Frontal cortex (tissue), 4 donors: Measurements from ENCODE around the gene ERBB4. TPM values are rescaled to one million over a fixed set of nuclear protein-coding genes. Genes with fewer than 3 reads are reported as not detected.
A peak's percentile ranks its signal among the peaks of the same experiment; 100 is the strongest.

Experiments used
- DNase-seq, 2 donors: peaks; one replicate each; pipeline ENCODE4 v3.0.0; 2012; ENCODE audit warnings: low spot score in 2 of 2
- FAIRE-seq: peaks from 2 replicates; lab custom pipeline; 2012; peaks lifted over from hg19 to GRCh38; lab: Jason Lieb, UNC
- total RNA-seq: library from RNA; depleted of rRNA; stranded (reverse); fragments of >200 nt; gene quantifications from one replicate; pipeline ENCODE4 v1.2.3, GENCODE V29; 2014
- donor health status: control.
- donor health status: control.
- donor health status: control.

ERBB4 gene
- total RNA-seq, 1 donor from 2014 or later = 75.0 TPM

DNA sequence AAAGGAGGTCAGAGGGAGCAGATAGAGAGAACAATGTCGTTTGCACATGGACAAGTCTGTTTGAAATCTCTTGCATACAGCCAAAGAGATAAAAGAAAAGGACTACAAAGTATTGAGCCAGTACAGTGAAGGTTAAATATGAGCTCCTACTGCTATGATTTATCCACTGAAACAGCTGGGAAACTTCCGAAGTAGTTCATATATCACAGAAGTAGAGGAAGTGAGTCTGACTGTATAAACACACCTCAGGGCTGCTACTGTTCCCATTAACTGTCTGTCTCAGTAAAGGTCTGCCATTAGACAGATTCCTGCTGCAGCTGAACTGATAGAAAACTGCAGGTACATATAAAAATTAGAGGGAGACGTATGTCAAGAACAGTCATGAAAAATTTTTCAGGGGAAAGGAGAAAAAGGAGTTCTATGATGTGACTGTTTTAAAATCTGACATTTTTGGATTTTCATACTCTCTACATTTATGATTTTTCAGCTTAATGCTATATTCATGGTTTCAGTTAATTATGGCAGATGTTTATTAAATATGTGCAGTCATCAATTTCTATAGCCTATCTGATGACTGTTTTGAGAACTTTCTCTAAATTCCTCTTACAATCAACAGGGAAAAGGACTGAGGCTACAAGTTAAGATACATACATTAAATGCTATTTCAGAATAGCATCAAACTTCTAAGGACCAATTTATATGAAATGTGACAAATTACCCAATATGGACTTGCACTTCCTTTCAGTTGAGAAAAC lies 364.7 kb downstream of the ERBB4 start:
- DNase-seq = no peak
- FAIRE-seq = no peak

DNA sequence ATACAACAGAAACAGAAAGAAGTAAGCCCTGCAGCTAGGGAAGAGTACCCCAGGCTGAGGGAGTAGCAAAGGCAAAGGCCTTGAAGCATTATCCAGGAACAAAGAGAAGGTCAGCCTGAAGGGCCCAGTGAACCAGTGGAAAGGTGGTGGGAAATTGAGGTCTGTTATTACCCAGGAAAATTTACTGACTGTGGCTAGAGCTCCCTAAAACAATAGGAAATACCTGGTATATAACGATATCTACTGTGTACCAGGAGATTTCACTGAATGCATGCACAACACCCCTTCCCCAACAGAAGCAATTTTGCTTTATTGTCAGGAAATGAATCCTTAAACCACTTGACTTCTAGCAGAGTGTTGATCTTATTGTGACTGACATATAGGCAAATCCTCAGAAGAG lies 365.3 kb downstream of the ERBB4 start:
- no peak for DNase-seq
- FAIRE-seq = no peak

DNA sequence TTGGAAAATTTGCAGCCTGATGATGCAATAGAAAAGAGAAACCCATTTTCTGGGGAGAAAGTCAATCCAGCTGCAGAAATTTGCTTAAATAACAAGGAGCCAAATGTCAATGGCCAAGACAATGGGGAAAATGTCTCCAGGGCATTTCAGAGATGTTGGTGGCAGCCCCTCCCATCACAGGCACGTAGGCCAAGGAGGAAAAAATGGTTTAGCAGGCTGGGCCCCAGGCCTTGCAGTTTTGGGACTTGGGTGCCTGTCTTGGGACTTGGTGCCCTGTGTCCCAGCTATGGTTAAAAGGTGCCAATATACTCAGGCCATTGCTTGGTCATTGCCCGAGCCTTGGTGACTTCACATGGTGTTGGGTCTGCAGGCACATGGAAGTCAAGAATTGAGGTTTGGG lies 368.2 kb downstream of the ERBB4 start:
- DNase-seq = no peak
- FAIRE-seq = no peak

DNA sequence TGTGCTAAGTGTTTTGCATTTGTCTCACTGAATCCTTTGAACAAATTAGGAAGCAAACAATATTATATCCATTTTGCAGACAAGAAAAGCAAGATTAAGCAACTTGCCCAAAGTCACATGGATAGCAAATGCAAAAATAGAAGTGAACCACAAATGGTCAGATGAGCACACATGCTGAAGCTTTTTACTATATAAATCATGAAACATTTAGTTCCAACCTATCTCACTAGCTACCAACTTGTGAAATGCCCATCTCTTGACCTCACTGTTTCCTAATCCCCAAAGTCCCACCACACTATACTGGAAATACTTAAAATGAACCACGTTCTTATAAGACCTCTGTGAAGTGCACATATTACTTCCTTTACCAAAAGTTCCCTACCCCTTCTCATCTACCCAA lies 380.5 kb downstream of the ERBB4 start:
- no peak for DNase-seq
- no peak for FAIRE-seq

DNA sequence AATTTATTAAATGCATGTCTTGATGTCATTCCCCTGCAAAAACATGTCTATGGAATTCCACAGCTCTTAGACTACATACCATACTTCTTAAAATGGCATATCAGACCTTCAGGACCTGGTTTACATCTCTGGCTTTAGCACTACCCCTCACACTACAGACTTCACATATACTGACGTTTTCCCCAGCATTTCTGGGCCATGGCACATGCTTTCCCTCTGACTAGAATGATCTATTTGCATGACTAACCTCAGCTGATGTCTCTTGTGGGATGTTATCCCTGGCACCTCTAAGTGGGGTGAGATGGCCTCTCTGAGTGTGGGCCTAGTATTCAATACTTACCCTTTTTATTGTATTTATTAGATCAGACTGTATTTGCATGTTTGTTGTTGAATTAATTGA lies 381.6 kb downstream of the ERBB4 start:
- FAIRE-seq (no peak), DNase-seq (no peak)

DNA sequence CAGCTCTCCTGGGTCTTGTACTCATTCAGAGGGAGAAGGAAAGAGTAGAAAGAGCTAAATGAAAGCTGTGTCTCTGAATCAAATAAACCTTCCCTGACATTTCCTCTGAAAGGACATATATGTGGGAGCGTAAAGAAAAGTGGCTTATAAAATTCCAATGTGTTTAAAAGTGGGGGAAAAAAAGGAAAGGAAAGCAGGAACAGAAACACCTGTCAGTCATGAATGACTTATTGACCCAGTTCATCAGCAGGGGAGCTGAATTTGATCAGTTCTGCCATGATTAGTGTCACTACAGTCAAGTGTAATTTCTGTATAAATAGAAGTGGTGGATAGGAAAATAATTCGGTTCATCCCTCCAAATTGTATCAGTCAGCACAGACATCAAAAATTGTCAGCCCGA lies 382.5 kb downstream of the ERBB4 start:
- FAIRE-seq (no peak), DNase-seq (no peak)

DNA sequence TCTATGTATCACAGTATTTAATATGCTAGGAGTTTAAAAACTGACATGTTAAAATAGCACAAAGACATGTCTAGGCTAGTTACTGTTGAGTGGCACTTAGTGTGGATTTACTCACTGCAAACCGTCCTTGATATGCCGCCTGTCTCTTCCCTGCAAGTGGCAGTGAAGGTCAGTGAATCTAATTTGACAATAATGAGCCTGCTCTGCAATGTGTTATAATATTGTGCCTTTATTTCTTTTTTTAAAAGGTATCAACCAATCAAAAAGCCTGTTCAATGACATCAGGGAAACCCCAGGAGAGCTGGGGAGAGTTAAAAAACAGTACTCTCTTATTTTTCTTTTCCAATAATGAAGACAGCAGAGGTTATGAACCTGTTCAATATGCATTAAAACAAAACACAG lies 384.1 kb downstream of the ERBB4 start:
- DNase-seq (no peak), FAIRE-seq (no peak)

DNA sequence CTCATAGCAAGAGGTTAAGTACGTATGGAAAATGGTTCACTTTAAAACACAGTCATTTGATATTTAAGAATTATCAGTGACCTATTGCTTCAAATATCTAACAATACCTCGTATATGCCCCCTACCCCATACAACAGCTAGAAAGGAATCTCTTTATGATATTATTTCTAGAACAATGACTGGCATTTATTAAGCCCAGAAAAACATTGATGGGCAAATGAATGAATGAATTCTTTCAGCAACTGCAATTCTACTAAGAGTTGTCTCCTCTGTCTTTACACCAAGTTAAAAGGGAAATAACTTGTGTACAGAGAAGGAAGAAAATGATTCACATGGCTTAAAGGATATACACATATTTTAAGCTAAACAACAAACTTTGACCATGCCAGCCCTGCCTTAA lies 384.7 kb downstream of the ERBB4 start:
- no peak for FAIRE-seq
- no peak for DNase-seq

DNA sequence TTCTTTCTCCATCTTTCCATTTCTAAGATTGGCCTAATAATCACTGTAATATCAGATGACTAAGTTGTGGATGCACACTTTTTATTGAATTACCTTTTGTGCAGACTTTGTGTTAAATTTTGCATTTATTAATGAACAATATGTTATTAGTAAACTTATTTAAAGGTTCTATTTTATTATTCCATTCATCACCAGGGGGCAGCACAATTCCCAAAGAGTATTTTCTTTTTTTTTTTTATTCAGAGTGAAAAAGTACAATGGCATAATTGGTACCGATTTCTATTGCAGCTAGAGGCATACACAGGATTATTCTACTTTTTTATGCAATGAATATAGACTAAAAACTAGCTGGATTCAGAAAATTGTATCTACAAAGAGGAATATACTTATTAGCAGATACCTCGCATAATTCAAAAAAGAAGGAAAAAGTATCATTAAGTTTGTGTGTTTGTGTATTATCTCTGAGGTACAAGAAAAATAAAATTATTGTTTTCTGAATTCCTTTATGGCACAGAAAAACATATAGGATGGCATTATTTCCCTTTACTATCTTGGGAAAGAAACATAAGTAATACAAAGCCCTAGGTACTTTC lies 390.6 kb downstream of the ERBB4 start:
- FAIRE-seq (peak; percentile 82), DNase-seq (peak in 1 of 2 donors; percentile 0)

DNA sequence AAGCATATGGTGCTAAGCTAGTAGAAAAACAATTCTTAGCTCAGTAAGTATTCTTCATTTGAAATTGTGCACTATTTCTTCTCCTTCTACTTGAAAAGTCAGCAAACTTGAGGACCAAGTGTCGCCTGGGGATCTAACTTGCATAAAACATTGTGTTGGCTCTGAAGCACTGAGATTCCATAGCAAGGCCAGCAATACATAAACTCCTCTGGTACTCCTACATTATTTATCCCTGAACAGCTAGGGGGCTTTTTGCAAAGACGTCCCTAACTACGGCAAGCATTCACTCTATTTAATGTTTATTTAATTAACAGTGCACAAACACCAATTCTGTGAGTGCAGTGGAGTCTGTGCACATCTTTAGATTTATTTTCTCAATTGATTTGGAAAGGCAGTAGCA lies 392.2 kb downstream of the ERBB4 start:
- DNase-seq (no peak), FAIRE-seq (no peak)

DNA sequence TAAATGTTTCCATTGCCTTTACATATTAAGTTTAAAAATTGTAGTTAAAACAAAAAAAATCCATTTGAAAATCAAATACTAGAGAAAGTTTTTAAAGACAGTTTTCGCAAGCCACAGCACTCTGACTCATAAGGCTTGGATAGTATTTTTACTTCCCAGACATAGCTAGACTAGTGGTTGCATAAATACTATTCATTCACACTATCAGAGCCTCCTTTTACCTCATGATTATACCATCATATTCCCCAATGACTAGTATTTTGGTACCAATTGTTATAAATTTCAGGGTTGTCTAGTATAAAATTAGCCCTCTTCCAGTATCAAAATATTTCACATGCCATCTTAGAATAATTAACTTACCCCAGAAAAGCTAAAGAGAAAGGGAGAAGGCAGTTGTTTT lies 393.5 kb downstream of the ERBB4 start:
- DNase-seq (no peak), FAIRE-seq (no peak)

DNA sequence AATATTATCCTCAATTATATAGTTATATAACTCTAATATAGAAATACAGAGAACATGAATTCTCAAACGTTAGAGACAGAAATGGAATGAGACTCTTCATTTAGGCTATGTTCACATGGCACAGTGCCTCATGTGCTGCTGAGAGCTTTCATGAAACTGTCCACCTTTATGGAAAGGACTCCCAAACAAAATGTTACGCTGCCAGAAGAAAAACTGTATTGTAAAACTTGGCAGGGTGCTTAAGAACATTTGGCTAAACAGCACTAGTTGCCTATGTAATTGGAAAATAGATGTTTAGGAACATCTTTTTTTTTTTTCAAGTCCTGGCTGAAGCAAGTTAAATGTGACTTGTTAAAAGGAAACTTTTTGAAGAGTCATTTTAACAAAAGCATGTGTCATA lies 396.0 kb downstream of the ERBB4 start:
- DNase-seq = no peak
- FAIRE-seq = no peak

DNA sequence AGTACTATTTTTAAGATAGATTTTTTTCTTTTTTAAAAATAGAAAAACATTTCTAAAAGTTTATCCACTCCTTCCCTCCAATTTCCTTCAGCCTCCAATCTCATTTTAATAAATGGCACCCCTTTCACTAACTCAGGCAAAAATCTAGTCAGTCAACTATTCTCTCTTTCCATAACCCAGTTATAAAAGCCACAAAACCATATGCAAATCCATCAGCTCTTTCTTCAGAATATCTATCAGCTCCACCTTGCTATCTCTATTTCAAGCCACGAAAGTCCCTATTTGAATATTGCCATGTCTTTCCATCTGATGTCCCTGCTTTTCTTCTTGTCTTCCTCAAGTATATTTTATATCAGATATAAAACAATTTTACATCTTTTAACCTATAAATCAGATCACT lies 397.1 kb downstream of the ERBB4 start:
- no peak for FAIRE-seq
- no peak for DNase-seq

DNA sequence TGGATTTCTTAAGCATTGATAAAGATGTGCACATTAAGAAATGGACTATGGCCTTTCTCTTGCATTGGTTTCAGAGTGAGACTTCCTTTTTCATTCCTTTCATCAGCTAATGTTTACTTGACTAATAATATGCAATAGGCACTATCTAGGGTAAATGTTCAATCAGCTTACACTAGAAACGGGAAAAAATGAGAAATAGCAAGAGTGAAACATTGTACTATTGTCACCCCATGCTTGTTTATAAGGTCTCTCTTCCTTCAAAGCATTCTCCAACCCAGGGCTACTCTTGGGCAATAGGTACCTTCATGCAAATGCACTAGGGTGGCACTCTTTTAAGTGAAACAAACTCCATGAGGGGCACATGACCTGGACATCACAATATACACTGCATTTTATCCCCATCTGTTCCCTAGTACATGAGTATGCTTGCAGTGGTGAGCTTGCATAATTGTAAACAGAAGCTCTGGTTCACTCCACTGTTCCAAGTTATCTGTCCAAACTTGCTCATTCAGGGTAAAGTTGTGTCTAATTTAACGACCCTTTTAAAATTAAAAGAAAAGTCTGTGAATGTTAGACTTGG lies 402.3 kb downstream of the ERBB4 start:
- DNase-seq (no peak), FAIRE-seq (no peak)

DNA sequence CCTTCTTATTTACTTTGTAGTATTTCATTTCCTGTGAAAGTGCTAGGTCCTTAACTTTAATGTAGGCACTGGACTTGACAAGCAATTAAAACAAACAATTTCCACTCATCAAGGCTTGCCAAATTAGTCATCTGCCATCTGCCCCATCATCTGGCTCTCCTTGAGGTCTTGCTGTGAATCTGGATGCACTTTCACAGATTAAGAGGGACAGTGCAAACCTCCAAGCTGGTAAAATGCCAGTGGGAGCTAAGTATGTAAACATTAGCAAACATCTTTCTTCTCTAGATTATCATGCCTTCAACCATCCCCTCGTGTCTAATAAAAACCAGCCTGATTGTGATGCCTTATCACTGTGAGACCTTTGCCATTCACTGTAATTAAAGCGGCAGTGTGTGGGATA lies 402.9 kb downstream of the ERBB4 start:
- no peak for DNase-seq
- no peak for FAIRE-seq

DNA sequence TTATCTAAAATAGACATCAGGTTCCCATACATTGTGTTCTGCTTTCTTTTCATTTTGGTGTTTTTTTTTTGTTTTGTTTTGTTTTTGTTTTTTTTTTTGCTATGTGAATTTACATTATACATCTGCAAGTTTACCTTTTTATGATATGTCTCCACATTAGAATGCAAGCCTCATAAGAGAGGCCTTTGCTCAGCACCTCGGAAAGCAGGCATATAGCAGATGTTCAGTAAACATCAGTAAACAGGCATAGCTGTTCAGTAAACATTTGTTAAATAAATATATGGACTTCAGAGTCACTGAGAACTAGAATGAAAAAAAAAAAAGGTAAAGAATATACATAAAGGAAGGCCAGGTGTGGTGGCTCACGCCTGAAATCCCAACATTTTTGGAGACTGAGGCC lies 405.3 kb downstream of the ERBB4 start:
- no peak for FAIRE-seq
- DNase-seq = no peak

DNA sequence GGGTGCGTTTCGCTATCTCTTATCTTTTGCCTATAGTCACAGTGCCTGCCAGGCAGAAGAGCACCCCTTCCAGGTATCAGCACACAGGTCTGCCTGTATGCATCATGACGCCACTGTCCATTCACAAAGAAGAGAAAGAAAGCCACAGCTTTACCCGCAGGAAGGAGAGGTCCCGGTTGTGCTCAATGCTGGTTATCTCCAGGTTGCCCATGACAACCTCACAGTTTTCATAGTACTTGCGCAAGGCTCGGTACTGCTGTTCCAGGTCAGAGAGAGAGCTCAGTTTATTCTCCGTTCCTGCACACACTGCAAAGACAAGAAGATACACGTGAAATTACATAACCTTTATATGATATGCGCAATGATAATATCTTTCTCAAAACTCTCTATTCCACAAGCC lies 414.0 kb downstream of the ERBB4 start:
- FAIRE-seq (no peak), DNase-seq (no peak)

DNA sequence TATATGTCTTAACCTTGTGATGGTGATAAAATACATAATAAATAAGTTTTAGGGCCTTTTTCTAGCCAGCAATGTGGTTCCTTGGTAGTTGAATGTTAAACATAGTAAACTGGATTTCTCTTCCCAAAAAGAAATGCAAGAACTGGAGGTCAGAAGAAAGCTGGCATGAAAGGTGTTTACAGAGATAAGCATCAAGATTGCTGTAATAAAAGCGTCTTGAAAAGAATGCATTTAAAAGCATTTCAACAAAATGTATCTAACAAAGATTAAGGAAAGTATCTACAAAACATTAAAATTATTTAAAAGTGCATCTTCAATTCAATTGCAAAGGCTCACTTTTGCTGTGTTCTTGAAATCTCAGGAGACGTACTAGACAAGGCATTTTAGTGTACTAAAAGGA lies 419.0 kb downstream of the ERBB4 start:
- FAIRE-seq (no peak), DNase-seq (no peak)

DNA sequence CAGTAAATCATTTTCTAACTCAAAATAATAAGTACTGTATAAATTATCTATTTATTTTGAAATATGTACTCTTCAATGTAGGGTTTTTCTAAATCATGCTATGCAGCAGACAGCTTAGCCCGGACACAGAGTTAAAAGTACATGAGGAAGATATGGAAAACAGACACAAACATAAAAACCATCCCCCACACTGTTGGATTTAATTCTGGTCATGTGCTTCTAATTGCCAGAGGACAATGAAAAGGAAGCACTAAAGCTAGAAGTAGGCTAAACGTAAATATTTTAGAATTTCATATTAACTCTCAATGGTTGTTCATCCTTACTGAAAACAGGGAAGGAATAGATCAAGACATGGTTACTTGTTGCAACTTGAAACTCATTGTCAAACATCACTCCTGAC lies 420.7 kb downstream of the ERBB4 start:
- DNase-seq (no peak), FAIRE-seq (no peak)

DNA sequence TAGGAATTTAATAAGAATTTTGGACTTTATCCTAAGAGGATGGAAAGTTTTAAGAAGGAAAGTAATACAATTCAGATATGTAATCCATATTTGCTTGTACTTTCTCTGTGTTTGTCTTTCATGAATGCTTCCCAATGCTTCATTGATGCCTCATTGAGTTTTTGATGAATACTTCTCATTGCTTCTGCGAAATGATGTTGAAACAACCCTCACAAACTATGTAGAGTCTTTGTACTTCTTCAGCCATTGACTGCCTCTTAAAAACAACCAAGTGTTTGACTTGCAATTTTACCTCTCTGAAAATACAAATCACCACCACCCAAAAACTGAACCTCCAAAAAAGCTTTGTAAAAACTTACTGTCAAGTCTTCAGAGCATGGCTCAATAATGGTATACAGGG lies 424.1 kb downstream of the ERBB4 start:
- DNase-seq = no peak
- FAIRE-seq = no peak

DNA sequence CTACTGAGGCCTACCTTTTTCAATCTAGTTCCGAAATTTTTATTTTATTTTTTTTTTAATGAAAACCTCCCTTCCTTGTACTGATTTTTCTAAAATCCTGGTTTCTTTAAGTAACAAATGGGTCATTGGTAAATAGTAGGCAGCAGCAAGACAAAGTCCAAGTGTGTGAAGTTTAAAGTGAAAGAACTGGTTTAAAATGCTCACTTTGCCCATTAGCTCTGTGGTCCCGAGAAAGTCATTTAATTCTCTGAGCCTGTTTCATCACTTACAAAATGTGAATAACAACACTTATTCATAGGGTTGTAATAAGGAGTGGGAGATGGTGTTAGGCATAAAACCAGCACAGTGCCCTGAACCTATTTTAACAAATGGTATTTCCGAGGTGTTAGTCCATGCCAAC lies 426.2 kb downstream of the ERBB4 start:
- DNase-seq (no peak), FAIRE-seq (no peak)
